ENCODE data around the gene SAMD1. TPM values are rescaled to one million over a fixed set of nuclear protein-coding genes. Genes with fewer than 3 reads are reported as not detected.
A peak's percentile ranks its signal among the peaks of the same experiment; 100 is the strongest.

Gene SAMD1
- total and polyA plus RNA-seq, 2 of the 13 experiments (the other 11 are each of a cell fraction or from before 2014, with no cell fraction given): 17.5 to 45.0 TPM

GRCh38 chr19:14107581-14108461 is 17.3 kb upstream of the SAMD1 start (continued):
- TF ChIP-seq ZMYM3 (CRISPR knock-in tag; IDR thresholded peaks at IDR 0.05) (0 out of 2 replicates have a peak, but pooled peaks have one; percentile 36), ZNF569 (CRISPR knock-in tag; IDR thresholded peaks at IDR 0.05; ENCODE audit: borderline replicate concordance) (no peak), ZNF740 (CRISPR knock-in tag; IDR thresholded peaks at IDR 0.05) (no peak), AGO2 (optimal IDR thresholded peaks at IDR 0.05; ENCODE audit: low read depth, low read length) (peak; percentile 17), RBM39 (IDR thresholded peaks at IDR 0.05; ENCODE audit: low read depth, low read length, poor library complexity, severe bottlenecking) (no peak), STAG1 (CRISPR knock-in tag; IDR thresholded peaks at IDR 0.05) (no peak), RAD51 (IDR thresholded peaks at IDR 0.05; ENCODE audit: borderline replicate concordance) (no peak)
- TF ChIP-seq, protein P1, sequence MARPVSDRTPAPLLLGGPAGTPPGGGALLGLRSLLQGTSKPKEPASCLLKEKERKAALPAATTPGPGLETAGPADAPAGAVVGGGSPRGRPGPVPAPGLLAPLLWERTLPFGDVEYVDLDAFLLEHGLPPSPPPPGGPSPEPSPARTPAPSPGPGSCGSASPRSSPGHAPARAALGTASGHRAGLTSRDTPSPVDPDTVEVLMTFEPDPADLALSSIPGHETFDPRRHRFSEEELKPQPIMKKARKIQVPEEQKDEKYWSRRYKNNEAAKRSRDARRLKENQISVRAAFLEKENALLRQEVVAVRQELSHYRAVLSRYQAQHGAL (CRISPR knock-in tag; IDR thresholded peaks at IDR 0.05; ENCODE audit: not compliant biosample characterization): no peak
- TF ChIP-seq, protein P2, sequence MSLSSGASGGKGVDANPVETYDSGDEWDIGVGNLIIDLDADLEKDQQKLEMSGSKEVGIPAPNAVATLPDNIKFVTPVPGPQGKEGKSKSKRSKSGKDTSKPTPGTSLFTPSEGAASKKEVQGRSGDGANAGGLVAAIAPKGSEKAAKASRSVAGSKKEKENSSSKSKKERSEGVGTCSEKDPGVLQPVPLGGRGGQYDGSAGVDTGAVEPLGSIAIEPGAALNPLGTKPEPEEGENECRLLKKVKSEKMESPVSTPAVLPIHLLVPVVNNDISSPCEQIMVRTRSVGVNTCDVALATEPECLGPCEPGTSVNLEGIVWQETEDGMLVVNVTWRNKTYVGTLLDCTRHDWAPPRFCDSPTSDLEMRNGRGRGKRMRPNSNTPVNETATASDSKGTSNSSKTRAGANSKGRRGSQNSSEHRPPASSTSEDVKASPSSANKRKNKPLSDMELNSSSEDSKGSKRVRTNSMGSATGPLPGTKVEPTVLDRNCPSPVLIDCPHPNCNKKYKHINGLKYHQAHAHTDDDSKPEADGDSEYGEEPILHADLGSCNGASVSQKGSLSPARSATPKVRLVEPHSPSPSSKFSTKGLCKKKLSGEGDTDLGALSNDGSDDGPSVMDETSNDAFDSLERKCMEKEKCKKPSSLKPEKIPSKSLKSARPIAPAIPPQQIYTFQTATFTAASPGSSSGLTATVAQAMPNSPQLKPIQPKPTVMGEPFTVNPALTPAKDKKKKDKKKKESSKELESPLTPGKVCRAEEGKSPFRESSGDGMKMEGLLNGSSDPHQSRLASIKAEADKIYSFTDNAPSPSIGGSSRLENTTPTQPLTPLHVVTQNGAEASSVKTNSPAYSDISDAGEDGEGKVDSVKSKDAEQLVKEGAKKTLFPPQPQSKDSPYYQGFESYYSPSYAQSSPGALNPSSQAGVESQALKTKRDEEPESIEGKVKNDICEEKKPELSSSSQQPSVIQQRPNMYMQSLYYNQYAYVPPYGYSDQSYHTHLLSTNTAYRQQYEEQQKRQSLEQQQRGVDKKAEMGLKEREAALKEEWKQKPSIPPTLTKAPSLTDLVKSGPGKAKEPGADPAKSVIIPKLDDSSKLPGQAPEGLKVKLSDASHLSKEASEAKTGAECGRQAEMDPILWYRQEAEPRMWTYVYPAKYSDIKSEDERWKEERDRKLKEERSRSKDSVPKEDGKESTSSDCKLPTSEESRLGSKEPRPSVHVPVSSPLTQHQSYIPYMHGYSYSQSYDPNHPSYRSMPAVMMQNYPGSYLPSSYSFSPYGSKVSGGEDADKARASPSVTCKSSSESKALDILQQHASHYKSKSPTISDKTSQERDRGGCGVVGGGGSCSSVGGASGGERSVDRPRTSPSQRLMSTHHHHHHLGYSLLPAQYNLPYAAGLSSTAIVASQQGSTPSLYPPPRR (CRISPR knock-in tag; IDR thresholded peaks at IDR 0.05; ENCODE audit: borderline replicate concordance): no peak
